Measurements from ENCODE around the gene NUBPL.
"Not testable (repeated sequence)": the region's sequence is repeated elsewhere in the genome, so short reads cannot be mapped to it uniquely, and the experiment has no call there.

Gene NUBPL

GRCh38 chr14:31749275-31749674 lies 188.1 kb downstream of the NUBPL start:
- no peak for DNase-seq

GRCh38 chr14:31751047-31751446 lies 189.8 kb downstream of the NUBPL start:
- not testable (repeated sequence) for DNase-seq

- no peak for DNase-seq
Observed at GRCh38 chr14:31752867-31753661, 191.9 kb downstream of the NUBPL start.

GRCh38 chr14:31758941-31759340 lies 197.7 kb downstream of the NUBPL start:
- DNase-seq, result no peak

- no peak for DNase-seq
Observed at GRCh38 chr14:31760277-31760676, 199.1 kb downstream of the NUBPL start.

GRCh38 chr14:31761325-31761724 lies 200.1 kb downstream of the NUBPL start:
- DNase-seq, result no peak

- no peak for DNase-seq
Observed at GRCh38 chr14:31763041-31763440, 201.8 kb downstream of the NUBPL start.

- DNase-seq, result no peak
Observed at GRCh38 chr14:31766315-31766892, 205.2 kb downstream of the NUBPL start.

GRCh38 chr14:31768355-31768754 lies 207.2 kb downstream of the NUBPL start:
- DNase-seq, result no peak

- DNase-seq, result peak; percentile 2
Observed at GRCh38 chr14:31770271-31770670, 209.1 kb downstream of the NUBPL start.

- no peak for DNase-seq
Observed at GRCh38 chr14:31774567-31774966, 213.4 kb downstream of the NUBPL start.

- DNase-seq, result no peak
Observed at GRCh38 chr14:31777312-31777711, 216.1 kb downstream of the NUBPL start.

- DNase-seq, result no peak
Observed at GRCh38 chr14:31781578-31781977, 220.4 kb downstream of the NUBPL start.

- DNase-seq, result no peak
Observed at GRCh38 chr14:31785574-31785973, 224.4 kb downstream of the NUBPL start.

- DNase-seq, result no peak
Observed at GRCh38 chr14:31787377-31787776, 226.2 kb downstream of the NUBPL start.

- DNase-seq, result no peak
Observed at GRCh38 chr14:31788340-31788739, 227.1 kb downstream of the NUBPL start.

GRCh38 chr14:31792726-31793125 lies 231.5 kb downstream of the NUBPL start:
- no peak for DNase-seq

- DNase-seq, result not testable (repeated sequence)
Observed at GRCh38 chr14:31797946-31798345, 236.7 kb downstream of the NUBPL start.

GRCh38 chr14:31802838-31803237 lies 241.6 kb downstream of the NUBPL start:
- no peak for DNase-seq

GRCh38 chr14:31806249-31806648 lies 245.0 kb downstream of the NUBPL start:
- no peak for DNase-seq

- DNase-seq, result not testable (repeated sequence)
Observed at GRCh38 chr14:31811693-31812628, 250.8 kb downstream of the NUBPL start.

- not testable (repeated sequence) for DNase-seq
Observed at GRCh38 chr14:31813724-31814490, 252.7 kb downstream of the NUBPL start.

GRCh38 chr14:31819281-31819680 lies 258.1 kb downstream of the NUBPL start:
- DNase-seq, result no peak
